WTC11 (cell line): ENCODE data around the gene PCLAF.

Experiments used
- GABPB1 ChIP-seq: sonication (generic); formaldehyde crosslinking; IDR thresholded peaks from 2 replicates; pipeline ENCODE4 v1.8.1; 2023; ENCODE audit warnings: mild to moderate bottlenecking, missing genetic modification reagents
- IRF2 ChIP-seq: sonication (generic); formaldehyde crosslinking; IDR thresholded peaks from 2 replicates; pipeline ENCODE4 v1.8.0; 2022; ENCODE audit warnings: low read depth, missing genetic modification reagents, borderline replicate concordance
- NR1H2 ChIP-seq: sonication (generic); formaldehyde crosslinking; IDR thresholded peaks from 2 replicates; pipeline ENCODE4 v1.9.0; 2021; ENCODE audit warnings: mild to moderate bottlenecking, moderate library complexity, missing genetic modification reagents
- TF ChIP-seq, protein P1 (sequence below): fragments of 200-600 bp; IDR thresholded peaks from 2 replicates; pipeline ENCODE4 v1.8.0; 2022; ENCODE audit warnings: antibody characterized with exemption

DNA sequence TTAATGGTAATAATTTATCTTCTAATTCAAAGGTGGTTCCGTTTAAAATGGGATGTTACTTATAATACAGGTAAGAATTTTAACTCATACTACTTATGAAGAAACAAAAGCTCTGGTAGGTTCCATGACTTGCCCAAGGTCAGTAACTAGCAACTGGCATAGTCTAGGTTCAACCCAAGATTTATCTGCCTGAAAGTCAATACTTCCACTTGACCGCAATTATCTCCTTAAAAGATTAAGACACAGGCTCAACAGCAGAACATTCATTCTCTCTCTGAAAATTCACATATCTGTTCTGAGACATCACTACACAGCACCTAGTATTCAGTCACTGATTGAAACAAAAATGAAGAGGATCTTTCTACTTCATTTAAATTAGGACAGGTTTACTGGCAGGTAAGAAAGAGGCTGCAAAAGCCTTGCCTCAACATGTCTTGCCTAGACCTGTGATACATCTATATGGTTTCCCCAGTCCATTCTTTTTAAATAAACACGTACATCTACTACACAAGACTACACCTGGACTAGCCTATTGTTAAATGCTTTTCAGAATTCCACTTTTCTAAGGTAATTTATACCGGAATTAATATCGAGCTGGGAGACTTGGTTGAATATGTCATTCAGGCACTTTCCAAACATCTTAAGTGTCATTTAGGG lies 26.4 kb downstream of the PCLAF start:
- TF ChIP-seq, protein P1, sequence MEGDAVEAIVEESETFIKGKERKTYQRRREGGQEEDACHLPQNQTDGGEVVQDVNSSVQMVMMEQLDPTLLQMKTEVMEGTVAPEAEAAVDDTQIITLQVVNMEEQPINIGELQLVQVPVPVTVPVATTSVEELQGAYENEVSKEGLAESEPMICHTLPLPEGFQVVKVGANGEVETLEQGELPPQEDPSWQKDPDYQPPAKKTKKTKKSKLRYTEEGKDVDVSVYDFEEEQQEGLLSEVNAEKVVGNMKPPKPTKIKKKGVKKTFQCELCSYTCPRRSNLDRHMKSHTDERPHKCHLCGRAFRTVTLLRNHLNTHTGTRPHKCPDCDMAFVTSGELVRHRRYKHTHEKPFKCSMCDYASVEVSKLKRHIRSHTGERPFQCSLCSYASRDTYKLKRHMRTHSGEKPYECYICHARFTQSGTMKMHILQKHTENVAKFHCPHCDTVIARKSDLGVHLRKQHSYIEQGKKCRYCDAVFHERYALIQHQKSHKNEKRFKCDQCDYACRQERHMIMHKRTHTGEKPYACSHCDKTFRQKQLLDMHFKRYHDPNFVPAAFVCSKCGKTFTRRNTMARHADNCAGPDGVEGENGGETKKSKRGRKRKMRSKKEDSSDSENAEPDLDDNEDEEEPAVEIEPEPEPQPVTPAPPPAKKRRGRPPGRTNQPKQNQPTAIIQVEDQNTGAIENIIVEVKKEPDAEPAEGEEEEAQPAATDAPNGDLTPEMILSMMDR: no peak
- TF ChIP-seq IRF2 (CRISPR knock-in tag): no peak
- TF ChIP-seq NR1H2 (CRISPR knock-in tag): no peak
- TF ChIP-seq GABPB1 (CRISPR knock-in tag): no peak
